Measurements from ENCODE around the gene CEP78.
A peak's percentile ranks its signal among the peaks of the same experiment; 100 is the strongest.
"Not testable (repeated sequence)": the region's sequence is repeated elsewhere in the genome, so short reads cannot be mapped to it uniquely, and the experiment has no call there.

The CEP78 gene

GRCh38 chr9:78230761-78231160 lies 5.1 kb upstream of the CEP78 start:
- no peak overlapping the region for H3K4me3 ChIP-seq (ENCODE audit: low read depth, low read length)
- TF ChIP-seq MAX (IDR thresholded peaks at IDR 0.05; ENCODE audit: low read depth, low read length), result no peak
- TF ChIP-seq POLR2A (IDR thresholded peaks at IDR 0.05; ENCODE audit: extremely low read depth, insufficient read length), result no peak
- TF ChIP-seq CTCF (IDR thresholded peaks at IDR 0.05; ENCODE audit: low read depth, low read length), result no peak
- no peak for TF ChIP-seq MYC (IDR thresholded peaks at IDR 0.05; ENCODE audit: low read depth, low read length)
- DNase-seq (ENCODE audit: low read depth), result no peak

- DNase-seq (ENCODE audit: low read depth); H3K4me3 ChIP-seq (ENCODE audit: low read depth, low read length): not testable (repeated sequence)
Observed at GRCh38 chr9:78232471-78232870, 3.4 kb upstream of the CEP78 start.

- peak overlapping the region; percentile 88 for H3K4me3 ChIP-seq (ENCODE audit: low read depth, low read length)
- no peak for TF ChIP-seq CTCF (IDR thresholded peaks at IDR 0.05; ENCODE audit: low read depth, low read length)
- no peak for TF ChIP-seq MYC (IDR thresholded peaks at IDR 0.05; ENCODE audit: low read depth, low read length)
- no peak for TF ChIP-seq POLR2A (IDR thresholded peaks at IDR 0.05; ENCODE audit: extremely low read depth, insufficient read length)
- no peak for TF ChIP-seq MAX (IDR thresholded peaks at IDR 0.05; ENCODE audit: low read depth, low read length)
- no peak for DNase-seq (ENCODE audit: low read depth)
Observed at GRCh38 chr9:78234810-78235209, 1.1 kb upstream of the CEP78 start.

GRCh38 chr9:78235256-78235761 lies 566 bp upstream of the CEP78 start:
- peak overlapping the region; percentile 88 for H3K4me3 ChIP-seq (ENCODE audit: low read depth, low read length)
- DNase-seq (ENCODE audit: low read depth), result peak; percentile 17
- TF ChIP-seq MYC (IDR thresholded peaks at IDR 0.05; ENCODE audit: low read depth, low read length) (no peak), MAX (IDR thresholded peaks at IDR 0.05; ENCODE audit: low read depth, low read length) (no peak), POLR2A (IDR thresholded peaks at IDR 0.05; ENCODE audit: extremely low read depth, insufficient read length) (no peak), CTCF (IDR thresholded peaks at IDR 0.05; ENCODE audit: low read depth, low read length) (no peak)

- no peak for TF ChIP-seq MYC (IDR thresholded peaks at IDR 0.05; ENCODE audit: low read depth, low read length)
- no peak for TF ChIP-seq CTCF (IDR thresholded peaks at IDR 0.05; ENCODE audit: low read depth, low read length)
- no peak for TF ChIP-seq MAX (IDR thresholded peaks at IDR 0.05; ENCODE audit: low read depth, low read length)
- TF ChIP-seq POLR2A (IDR thresholded peaks at IDR 0.05; ENCODE audit: extremely low read depth, insufficient read length), result no peak
- H3K4me3 ChIP-seq (ENCODE audit: low read depth, low read length), result peak overlapping the region; percentile 88
- DNase-seq (ENCODE audit: low read depth), result no peak
Observed at GRCh38 chr9:78236551-78236910, 656 bp downstream of the CEP78 start.

- no peak for TF ChIP-seq MAX (IDR thresholded peaks at IDR 0.05; ENCODE audit: low read depth, low read length)
- no peak for TF ChIP-seq CTCF (IDR thresholded peaks at IDR 0.05; ENCODE audit: low read depth, low read length)
- TF ChIP-seq POLR2A (IDR thresholded peaks at IDR 0.05; ENCODE audit: extremely low read depth, insufficient read length), result no peak
- no peak for TF ChIP-seq MYC (IDR thresholded peaks at IDR 0.05; ENCODE audit: low read depth, low read length)
- no peak overlapping the region for H3K4me3 ChIP-seq (ENCODE audit: low read depth, low read length)
- DNase-seq (ENCODE audit: low read depth), result no peak
Observed at GRCh38 chr9:78238046-78239038, 2.5 kb downstream of the CEP78 start.
